AG09309 (cell line): ENCODE data around the gene GNRH2.

Experiments used
- DNase-seq: peaks from one replicate; pipeline ENCODE4 v3.0.0-alpha.2; 2010; ENCODE audit warnings: low read depth
- H3K4me3 ChIP-seq: 2 replicates; pipeline ENCODE4 v1.5.1; 2011; ENCODE audit warnings: mild to moderate bottlenecking, low read depth, low read length, moderate library complexity; ENCODE audit not compliant: control insufficient read depth
- TF ChIP-seq, protein P1 (sequence below): IDR thresholded peaks from 2 replicates; pipeline ENCODE4 v1.5.1; 2011; ENCODE audit warnings: mild to moderate bottlenecking, low read depth, low read length, inconsistent platforms; ENCODE audit not compliant: insufficient read depth, control insufficient read depth; ENCODE audit errors: missing control alignments

Gene GNRH2

DNA sequence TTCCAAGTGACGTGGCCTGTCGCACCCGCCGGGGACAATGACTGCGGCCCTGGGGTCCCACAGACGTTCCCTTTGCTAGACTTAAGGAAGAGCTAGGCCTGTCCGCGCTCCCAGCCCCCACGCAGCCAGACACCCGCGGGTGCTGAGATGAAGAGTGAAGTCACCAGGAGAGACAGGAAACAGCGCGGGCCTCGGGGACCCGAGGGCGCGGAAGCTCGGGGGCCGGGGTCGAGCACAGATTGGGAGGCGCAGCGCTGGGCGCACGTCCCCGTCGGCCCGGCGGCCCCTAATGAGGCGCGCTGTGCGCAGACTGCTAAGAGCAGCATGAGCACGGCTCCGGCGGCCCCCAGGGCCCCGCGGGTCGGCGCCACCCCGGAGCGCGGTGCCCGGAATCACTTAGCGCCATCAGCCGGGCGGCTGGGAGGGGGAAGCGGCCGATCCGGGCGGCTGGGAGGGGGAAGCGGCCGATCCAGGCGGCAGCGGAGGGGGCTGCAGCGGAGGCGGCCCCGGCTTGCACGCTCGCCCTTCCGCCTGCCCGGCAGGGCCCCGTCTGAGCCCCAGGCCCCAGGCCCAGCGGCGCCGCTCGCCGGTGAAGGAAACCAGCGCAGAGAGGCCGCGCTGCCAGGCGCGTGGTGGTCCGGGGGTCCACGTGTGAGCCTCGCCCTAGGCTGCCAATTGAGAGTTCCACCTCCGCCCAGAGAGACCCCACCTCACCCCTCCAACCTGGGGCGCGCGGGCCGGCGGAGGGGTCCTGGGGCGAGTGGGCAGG is 49.4 kb downstream of the GNRH2 start:
- DNase-seq, result no peak
- TF ChIP-seq, protein P1, sequence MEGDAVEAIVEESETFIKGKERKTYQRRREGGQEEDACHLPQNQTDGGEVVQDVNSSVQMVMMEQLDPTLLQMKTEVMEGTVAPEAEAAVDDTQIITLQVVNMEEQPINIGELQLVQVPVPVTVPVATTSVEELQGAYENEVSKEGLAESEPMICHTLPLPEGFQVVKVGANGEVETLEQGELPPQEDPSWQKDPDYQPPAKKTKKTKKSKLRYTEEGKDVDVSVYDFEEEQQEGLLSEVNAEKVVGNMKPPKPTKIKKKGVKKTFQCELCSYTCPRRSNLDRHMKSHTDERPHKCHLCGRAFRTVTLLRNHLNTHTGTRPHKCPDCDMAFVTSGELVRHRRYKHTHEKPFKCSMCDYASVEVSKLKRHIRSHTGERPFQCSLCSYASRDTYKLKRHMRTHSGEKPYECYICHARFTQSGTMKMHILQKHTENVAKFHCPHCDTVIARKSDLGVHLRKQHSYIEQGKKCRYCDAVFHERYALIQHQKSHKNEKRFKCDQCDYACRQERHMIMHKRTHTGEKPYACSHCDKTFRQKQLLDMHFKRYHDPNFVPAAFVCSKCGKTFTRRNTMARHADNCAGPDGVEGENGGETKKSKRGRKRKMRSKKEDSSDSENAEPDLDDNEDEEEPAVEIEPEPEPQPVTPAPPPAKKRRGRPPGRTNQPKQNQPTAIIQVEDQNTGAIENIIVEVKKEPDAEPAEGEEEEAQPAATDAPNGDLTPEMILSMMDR, result no peak
- peak overlapping the region; percentile 5; the same call in 1 of the 2 replicates for H3K4me3 ChIP-seq

DNA sequence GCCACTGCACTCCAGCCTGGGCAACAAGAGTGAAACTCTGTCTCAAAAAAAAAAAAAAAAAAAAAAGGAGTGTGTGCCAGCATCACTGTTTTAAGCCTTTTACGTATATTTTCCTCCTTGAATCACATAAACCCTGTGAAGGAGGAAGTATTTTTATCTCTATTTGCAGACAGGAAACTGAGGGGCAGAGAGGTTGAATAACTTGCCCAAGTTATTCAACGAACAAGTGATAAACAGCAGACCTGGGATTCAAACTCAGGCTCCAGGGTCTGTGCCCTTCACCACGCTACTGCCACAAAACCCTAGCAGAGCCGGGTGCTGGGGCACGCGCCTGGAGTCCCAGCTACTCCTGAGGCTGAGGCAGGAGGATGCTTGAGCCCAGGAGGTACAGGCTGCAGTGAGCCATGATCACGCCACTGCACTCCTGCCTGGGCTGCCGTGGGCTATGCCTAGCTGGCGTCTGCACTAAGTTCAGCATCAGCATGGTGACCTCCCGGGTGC is 50.5 kb downstream of the GNRH2 start:
- no peak for DNase-seq
- no peak overlapping the region for H3K4me3 ChIP-seq
- TF ChIP-seq, protein P1, result no peak

DNA sequence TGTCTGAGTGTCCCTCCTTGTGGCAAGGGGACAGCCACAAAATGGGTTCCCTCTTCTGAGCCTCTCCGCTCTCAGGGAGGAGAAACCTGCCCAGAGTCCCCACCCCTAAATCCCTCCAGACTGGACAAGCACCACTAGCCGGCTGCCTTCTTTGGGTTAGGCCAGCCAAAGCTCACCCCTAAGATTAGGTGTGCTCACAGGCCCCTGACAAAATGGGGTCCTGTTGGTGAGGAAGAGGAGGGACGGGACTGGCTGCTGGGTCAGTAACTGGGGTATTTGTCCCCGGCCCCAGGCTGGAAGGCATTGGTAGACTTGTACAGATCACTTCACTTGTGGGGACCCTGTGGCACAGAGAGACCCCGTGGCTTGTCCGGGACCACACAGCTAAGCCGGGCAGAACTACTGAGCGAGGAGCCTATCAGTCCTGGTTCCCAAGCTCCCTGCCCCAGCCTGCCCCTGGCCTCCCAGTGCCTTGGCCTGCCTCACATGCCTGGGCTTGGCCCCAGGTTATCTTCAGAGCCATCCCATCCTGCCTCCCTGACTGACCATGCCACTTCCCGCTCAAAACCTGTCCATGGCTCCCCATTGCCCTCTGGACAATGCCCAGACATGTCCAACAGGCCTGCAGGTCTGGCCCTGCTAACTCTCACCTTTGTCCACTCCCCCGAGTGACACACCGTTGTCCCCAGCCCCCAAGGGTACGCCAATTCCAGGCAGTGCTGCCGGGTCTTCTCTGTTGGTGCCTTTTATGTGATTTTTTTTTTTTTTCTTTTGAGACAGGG is 51.6 kb downstream of the GNRH2 start:
- DNase-seq, result no peak
- no peak overlapping the region for H3K4me3 ChIP-seq
- TF ChIP-seq, protein P1, result no peak
